SJSA1 (cell line): ENCODE results near the gene BICDL2. TPM values are rescaled to one million over a fixed set of nuclear protein-coding genes. Genes with fewer than 3 reads are reported as not detected.

Experiments used
- DNase-seq, 2 experiments: peaks; one replicate each; pipeline ENCODE4 v3.0.0-alpha.2; 2015 to 2020; ENCODE audit warnings: low spot score in 2 of 2, low read depth in 1 of 2
- H3K27ac ChIP-seq: fragments of 250-450 bp; sonication (Bioruptor Pico); 2 replicates; pipeline ENCODE4 v1.5.1; 2020; ENCODE audit warnings: mild to moderate bottlenecking, moderate library complexity
- H3K27me3 ChIP-seq: fragments of 250-450 bp; sonication (Bioruptor Pico); replicated peaks from 2 replicates; pipeline ENCODE4 v1.5.1; 2020; ENCODE audit warnings: mild to moderate bottlenecking, moderate library complexity
- H3K36me3 ChIP-seq: fragments of 250-450 bp; sonication (Bioruptor Pico); 2 replicates; pipeline ENCODE4 v1.5.1; 2020; ENCODE audit warnings: mild to moderate bottlenecking
- H3K4me1 ChIP-seq: fragments of 250-450 bp; sonication (Bioruptor Pico); replicated peaks from 2 replicates; pipeline ENCODE4 v1.6.1; 2021; ENCODE audit warnings: mild to moderate bottlenecking
- H3K4me3 ChIP-seq: fragments of 250-450 bp; sonication (Bioruptor Pico); 2 replicates; pipeline ENCODE4 v1.5.1; 2020; ENCODE audit warnings: mild to moderate bottlenecking
- H3K9me3 ChIP-seq: fragments of 250-450 bp; sonication (Bioruptor Pico); replicated peaks from 2 replicates; pipeline ENCODE4 v1.5.1; 2020; ENCODE audit warnings: mild to moderate bottlenecking
- total RNA-seq: library from RNA; depleted of rRNA; stranded (reverse); fragments of >200 nt; shearing (Covaris generic); gene quantifications from 2 replicates; pipeline ENCODE4 v1.2.3, GENCODE V29; 2014

BICDL2 gene
- total RNA-seq, 1 experiment from 2014 or later, result not detected

GRCh38 chr16:3012246-3012645 lies 24.5 kb downstream of the BICDL2 start:
- no peaks in the 10 kb centered on the region; the same call in 1 of the 2 replicates for H3K4me1 ChIP-seq
- H3K4me3 ChIP-seq, result no peak overlapping the region

GRCh38 chr16:3010510-3010909 lies 26.2 kb downstream of the BICDL2 start:
- no peaks in the 10 kb centered on the region; the same call in 1 of the 2 replicates for H3K4me1 ChIP-seq
- no peak for DNase-seq
- H3K36me3 ChIP-seq, result no peaks in the 10 kb centered on the region
- no peak overlapping the region for H3K27ac ChIP-seq
- H3K9me3 ChIP-seq, result no peaks in the 10 kb centered on the region
- peaks cover 82% of the 10 kb centered on the region for H3K27me3 ChIP-seq
- no peak overlapping the region for H3K4me3 ChIP-seq

More at GRCh38 chr16:3012246-3012645, 24.5 kb downstream of the BICDL2 start:
- Histone ChIP-seq H3K36me3 (no peaks in the 10 kb centered on the region), H3K27me3 (peaks cover 65% of the 10 kb centered on the region), H3K27ac (no peak overlapping the region), H3K9me3 (no peaks in the 10 kb centered on the region)
- no peak for DNase-seq

- Histone ChIP-seq H3K27me3 (peaks cover 89% of the 10 kb centered on the region), H3K4me3 (no peak overlapping the region), H3K9me3 (no peaks in the 10 kb centered on the region), H3K27ac (no peak overlapping the region), H3K4me1 (no peaks in the 10 kb centered on the region; the same call in 1 of the 2 replicates), H3K36me3 (no peaks in the 10 kb centered on the region)
- no peak for DNase-seq
Observed at GRCh38 chr16:3009568-3010390, 27.0 kb downstream of the BICDL2 start.

GRCh38 chr16:3008690-3009037 lies 28.1 kb downstream of the BICDL2 start:
- Histone ChIP-seq H3K4me3 (no peak overlapping the region), H3K27ac (no peak overlapping the region), H3K36me3 (no peaks in the 10 kb centered on the region), H3K27me3 (peaks cover 82% of the 10 kb centered on the region), H3K4me1 (no peaks in the 10 kb centered on the region; the same call in 1 of the 2 replicates), H3K9me3 (no peaks in the 10 kb centered on the region)
- no peak for DNase-seq

- H3K4me3 ChIP-seq, result no peak overlapping the region
- H3K27me3 ChIP-seq, result peaks cover 76% of the 10 kb centered on the region
- H3K36me3 ChIP-seq, result no peaks in the 10 kb centered on the region
- no peak for DNase-seq
- H3K4me1 ChIP-seq, result no peaks in the 10 kb centered on the region; the same call in 1 of the 2 replicates
- H3K27ac ChIP-seq, result no peak overlapping the region
- H3K9me3 ChIP-seq, result no peaks in the 10 kb centered on the region
Observed at GRCh38 chr16:3007957-3008689, 28.6 kb downstream of the BICDL2 start.

GRCh38 chr16:3007059-3007956 lies 29.4 kb downstream of the BICDL2 start:
- H3K27me3 ChIP-seq, result peaks cover 75% of the 10 kb centered on the region
- no peaks in the 10 kb centered on the region for H3K36me3 ChIP-seq
- no peaks in the 10 kb centered on the region for H3K9me3 ChIP-seq
- no peak overlapping the region for H3K4me3 ChIP-seq
- H3K4me1 ChIP-seq, result no peaks in the 10 kb centered on the region
- no peak for DNase-seq
- H3K27ac ChIP-seq, result no peak overlapping the region

- H3K36me3 ChIP-seq, result no peaks in the 10 kb centered on the region
- no peak overlapping the region for H3K27ac ChIP-seq
- H3K27me3 ChIP-seq, result peaks cover 82% of the 10 kb centered on the region
- H3K9me3 ChIP-seq, result no peaks in the 10 kb centered on the region
- no peak for DNase-seq
- no peaks in the 10 kb centered on the region for H3K4me1 ChIP-seq
- no peak overlapping the region for H3K4me3 ChIP-seq
Observed at GRCh38 chr16:3004781-3005284, 31.9 kb downstream of the BICDL2 start.

GRCh38 chr16:3004319-3004718 lies 32.4 kb downstream of the BICDL2 start:
- DNase-seq, result no peak
- Histone ChIP-seq H3K4me3 (no peak overlapping the region; the same call in 1 of the 2 replicates), H3K27ac (no peak overlapping the region)

GRCh38 chr16:3003582-3004270 lies 33.0 kb downstream of the BICDL2 start:
- no peak overlapping the region; the same call in 1 of the 2 replicates for H3K4me3 ChIP-seq

More at GRCh38 chr16:3004319-3004718, 32.4 kb downstream of the BICDL2 start:
- Histone ChIP-seq H3K9me3 (no peaks in the 10 kb centered on the region), H3K4me1 (no peaks in the 10 kb centered on the region), H3K36me3 (no peaks in the 10 kb centered on the region), H3K27me3 (peaks cover 80% of the 10 kb centered on the region)

GRCh38 chr16:3001316-3001715 lies 35.4 kb downstream of the BICDL2 start:
- no peak for DNase-seq
- Histone ChIP-seq H3K9me3 (no peaks in the 10 kb centered on the region), H3K27ac (no peak overlapping the region), H3K4me1 (no peaks in the 10 kb centered on the region), H3K27me3 (peaks cover 78% of the 10 kb centered on the region), H3K4me3 (no peak overlapping the region), H3K36me3 (no peaks in the 10 kb centered on the region)

More at GRCh38 chr16:3003582-3004270, 33.0 kb downstream of the BICDL2 start:
- peak; percentile 94 to 97 for DNase-seq
- H3K27ac ChIP-seq, result no peak overlapping the region
- H3K36me3 ChIP-seq, result no peaks in the 10 kb centered on the region
- H3K4me1 ChIP-seq, result no peaks in the 10 kb centered on the region
- H3K27me3 ChIP-seq, result peaks cover 79% of the 10 kb centered on the region
- no peaks in the 10 kb centered on the region for H3K9me3 ChIP-seq

- no peak overlapping the region for H3K27ac ChIP-seq
- H3K36me3 ChIP-seq, result no peaks in the 10 kb centered on the region
- H3K4me1 ChIP-seq, result no peaks in the 10 kb centered on the region
- peaks cover 74% of the 10 kb centered on the region for H3K27me3 ChIP-seq
- H3K4me3 ChIP-seq, result no peak overlapping the region
- H3K9me3 ChIP-seq, result no peaks in the 10 kb centered on the region
- no peak for DNase-seq
Observed at GRCh38 chr16:3000540-3000939, 36.2 kb downstream of the BICDL2 start.

- Histone ChIP-seq H3K27ac (no peak overlapping the region), H3K27me3 (peaks cover 68% of the 10 kb centered on the region), H3K4me1 (no peaks in the 10 kb centered on the region), H3K9me3 (no peaks in the 10 kb centered on the region), H3K4me3 (no peak overlapping the region), H3K36me3 (no peaks in the 10 kb centered on the region)
- no peak for DNase-seq
Observed at GRCh38 chr16:2999929-3000328, 36.8 kb downstream of the BICDL2 start.

GRCh38 chr16:2996298-2996697 lies 40.4 kb downstream of the BICDL2 start:
- H3K9me3 ChIP-seq, result no peaks in the 10 kb centered on the region
- peaks cover 54% of the 10 kb centered on the region for H3K27me3 ChIP-seq
- no peaks in the 10 kb centered on the region for H3K4me1 ChIP-seq
- no peak overlapping the region for H3K4me3 ChIP-seq
- H3K27ac ChIP-seq, result no peak overlapping the region
- no peak for DNase-seq
- H3K36me3 ChIP-seq, result no peaks in the 10 kb centered on the region
